ENCODE measurements around the gene PCGF3. TPM values are rescaled to one million over a fixed set of nuclear protein-coding genes. Genes with fewer than 3 reads are reported as not detected.
"Not testable (repeated sequence)": the region's sequence is repeated elsewhere in the genome, so short reads cannot be mapped to it uniquely, and the experiment has no call there.

The PCGF3 gene
- total RNA-seq, 5 donors from 2014 or later (not counting 1 experiment from before 2014, with no cell fraction given), result 47.0 to 76.9 (median 51.1) TPM

DNA sequence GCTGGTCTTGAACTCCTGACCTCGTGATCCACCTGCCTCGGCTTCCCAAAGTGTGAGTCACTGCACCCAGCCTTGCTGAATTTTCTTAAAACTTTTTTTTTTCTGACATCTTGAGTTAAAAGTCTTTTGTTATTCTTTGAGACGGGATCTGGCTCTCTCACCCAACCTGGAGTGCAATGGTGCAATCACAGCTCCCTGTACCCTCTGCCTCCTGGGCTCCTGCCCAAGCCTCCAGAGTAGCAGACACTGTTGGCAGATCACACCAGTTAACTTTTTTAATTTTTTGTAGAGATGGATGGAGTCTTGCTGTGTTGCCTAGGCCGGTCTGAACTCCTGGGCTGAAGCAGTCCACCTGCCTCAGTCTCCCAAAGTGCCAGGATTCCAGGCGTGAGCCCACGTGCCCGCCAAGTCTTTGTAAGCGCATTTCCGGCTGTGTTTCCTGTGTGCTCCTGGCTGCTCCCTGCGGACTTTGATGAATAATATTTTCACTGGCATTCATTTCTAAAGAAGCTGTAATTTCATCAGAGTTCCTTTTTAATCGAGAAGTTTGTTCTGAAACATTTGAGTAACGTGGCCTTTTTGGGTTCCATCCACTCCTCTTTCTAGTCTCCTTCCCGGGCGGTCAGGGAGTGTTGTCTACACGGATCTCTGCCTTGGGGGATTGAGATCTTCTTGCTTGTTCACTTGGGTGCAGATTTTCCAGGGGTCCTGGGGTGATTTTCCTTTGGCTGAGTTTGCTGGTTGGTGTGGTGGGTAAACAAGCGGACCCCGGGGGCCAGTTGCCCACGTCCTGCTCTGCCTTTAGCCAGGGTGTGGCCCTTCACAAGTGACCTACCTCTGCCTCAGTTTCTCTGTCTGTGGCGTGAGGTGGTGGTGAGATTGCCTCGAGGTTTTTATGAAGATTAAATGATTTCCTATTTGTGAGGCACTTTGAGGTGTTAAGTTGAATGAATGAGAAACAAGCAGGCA, 44.4 kb downstream of the PCGF3 start:
- Mint-ChIP-seq H3K27me3 (no peaks in the 10 kb centered on the region), H3K36me3 (peaks cover 31% of the 10 kb centered on the region), H3K4me3 (no peak overlapping the region), H3K9me3 (no peaks in the 10 kb centered on the region), H3K4me1 (peaks cover 4 to 9% (median 5%) of the 10 kb centered on the region in 3 donors), H3K27ac (no peak overlapping the region)
- 92% methylated on average over 10 of the region's 20 CpGs for WGBS (ENCODE audit: insufficient coverage)
- DNase-seq, result no peak
- H3K4me1 ChIP-seq (ENCODE audit: control insufficient read depth in 1 of 2, extremely low read depth in 1 of 2, insufficient read depth in 2 of 2, low read length in 2 of 2), result no peaks in the 10 kb centered on the region
- H3K27ac ChIP-seq (ENCODE audit: low read length), result no peak overlapping the region
- POLR2A ChIA-PET, result no interaction called here
- H3K4me3 ChIP-seq (ENCODE audit: control insufficient read depth in 1 of 2, extremely low read depth in 1 of 2, low read length in 1 of 2), result no peak overlapping the region
- peaks cover 8 to 19% of the 10 kb centered on the region in 2 donors for H3K36me3 ChIP-seq (ENCODE audit: control insufficient read depth in 2 of 2, extremely low read depth in 1 of 2, insufficient read depth in 1 of 2, low read length in 1 of 2)
- no peaks in the 10 kb centered on the region for H3K27me3 ChIP-seq (replicated peaks in 1 of 2; ENCODE audit: control insufficient read depth in 2 of 2, extremely low read depth in 1 of 2, insufficient read depth in 2 of 2, low read length in 1 of 2)
- no peaks in the 10 kb centered on the region for H3K9me3 ChIP-seq
- no peak for ATAC-seq (replicated peaks in 1 of 4)
- CTCF ChIA-PET, result no interaction called here

DNA sequence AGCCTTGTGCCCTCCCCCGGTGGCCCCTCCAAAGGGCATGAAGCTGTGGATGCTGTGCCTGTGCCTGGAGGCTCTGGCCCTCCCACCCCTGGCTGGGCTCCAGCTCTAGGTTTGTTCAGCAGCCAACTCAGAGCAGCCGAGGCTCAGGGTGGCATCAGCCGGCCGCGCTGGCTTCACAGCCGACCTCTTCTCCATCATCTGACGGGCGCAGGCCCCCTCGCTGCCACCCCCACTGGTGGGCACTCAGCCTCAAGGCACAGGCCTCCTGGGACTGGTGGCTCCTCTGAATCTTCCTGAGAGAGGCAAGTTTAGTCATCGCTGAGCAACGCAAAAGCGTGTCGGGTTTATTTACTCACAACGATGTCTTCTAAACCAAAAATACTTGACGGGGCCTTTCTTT, 46.0 kb downstream of the PCGF3 start:
- no peaks in the 10 kb centered on the region for H3K9me3 Mint-ChIP-seq
- no peak for ATAC-seq (replicated peaks in 1 of 4)
- ChIA-PET POLR2A (no interaction called here), CTCF (interaction anchor here in 1 of 2 donors (0.7 kb wide), 1 partner anchor 18 kb away, joined by 4 read pairs; no protein-coding TSS in a partner anchor)
- no peak overlapping the region for H3K4me3 Mint-ChIP-seq
- no peak for DNase-seq
- no peaks in the 10 kb centered on the region for H3K9me3 ChIP-seq
- no peaks in the 10 kb centered on the region for H3K27me3 Mint-ChIP-seq
- H3K27ac ChIP-seq (ENCODE audit: low read length), result no peak overlapping the region
- H3K4me1 ChIP-seq (ENCODE audit: control insufficient read depth in 1 of 2, extremely low read depth in 1 of 2, insufficient read depth in 2 of 2, low read length in 2 of 2), result no peaks in the 10 kb centered on the region
- peaks cover 9 to 21% of the 10 kb centered on the region in 2 donors for H3K36me3 ChIP-seq (ENCODE audit: control insufficient read depth in 2 of 2, extremely low read depth in 1 of 2, insufficient read depth in 1 of 2, low read length in 1 of 2)
- WGBS (ENCODE audit: insufficient coverage), result 91% methylated on average over 13 of the region's 15 CpGs
- H3K36me3 Mint-ChIP-seq, result peaks cover 36% of the 10 kb centered on the region
- peaks cover 4 to 9% (median 7%) of the 10 kb centered on the region in 3 donors for H3K4me1 Mint-ChIP-seq
- H3K4me3 ChIP-seq (ENCODE audit: control insufficient read depth in 1 of 2, extremely low read depth in 1 of 2, low read length in 1 of 2), result no peak overlapping the region
- no peaks in the 10 kb centered on the region for H3K27me3 ChIP-seq (replicated peaks in 1 of 2; ENCODE audit: control insufficient read depth in 2 of 2, extremely low read depth in 1 of 2, insufficient read depth in 2 of 2, low read length in 1 of 2)
- no peak overlapping the region for H3K27ac Mint-ChIP-seq

DNA sequence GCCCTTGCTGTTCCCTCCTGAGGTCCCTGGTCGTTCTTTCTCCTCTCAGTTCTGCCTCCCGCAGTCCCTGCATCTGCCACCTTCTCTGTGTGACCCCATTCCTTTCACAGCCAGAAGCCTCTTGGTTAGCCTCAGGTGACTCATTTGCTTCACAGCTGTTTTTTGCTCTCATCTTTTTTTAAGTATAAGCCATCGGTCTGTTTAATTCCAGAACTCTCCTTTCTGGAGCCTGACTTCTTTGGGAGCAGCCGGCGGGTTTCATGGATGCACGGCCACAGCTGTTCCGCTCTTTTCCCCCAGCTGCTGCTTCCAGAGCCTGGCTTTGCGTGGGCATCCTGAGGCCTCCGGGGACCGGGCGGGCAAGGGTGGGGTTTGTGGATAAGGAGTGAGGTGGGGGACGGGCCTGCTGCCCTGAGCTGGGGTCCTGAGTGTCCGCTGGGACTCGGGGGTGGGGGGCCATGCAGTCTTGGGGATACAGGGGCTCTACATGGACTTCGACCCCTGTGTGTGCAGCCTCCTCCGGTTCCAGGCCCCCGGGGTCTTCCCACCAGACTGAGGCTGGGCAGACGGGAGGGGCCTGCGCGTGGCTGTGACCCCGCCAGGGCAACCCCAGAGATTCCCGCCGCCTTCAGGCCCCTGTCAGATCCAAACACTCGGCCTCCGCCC, 46.7 kb downstream of the PCGF3 start:
- DNase-seq (no peak), ATAC-seq (replicated peaks in 1 of 4) (no peak)
- Histone ChIP-seq H3K36me3 (ENCODE audit: control insufficient read depth in 2 of 2, extremely low read depth in 1 of 2, insufficient read depth in 1 of 2, low read length in 1 of 2) (peaks cover 9 to 21% of the 10 kb centered on the region in 2 donors), H3K9me3 (no peaks in the 10 kb centered on the region), H3K27me3 (replicated peaks in 1 of 2; ENCODE audit: control insufficient read depth in 2 of 2, extremely low read depth in 1 of 2, insufficient read depth in 2 of 2, low read length in 1 of 2) (no peaks in the 10 kb centered on the region), H3K4me1 (ENCODE audit: control insufficient read depth in 1 of 2, extremely low read depth in 1 of 2, insufficient read depth in 2 of 2, low read length in 2 of 2) (no peaks in the 10 kb centered on the region), H3K27ac (ENCODE audit: low read length) (no peak overlapping the region), H3K4me3 (ENCODE audit: control insufficient read depth in 1 of 2, extremely low read depth in 1 of 2, low read length in 1 of 2) (no peak overlapping the region)
- CTCF ChIA-PET, result interaction anchor here in 1 of 2 donors (0.7 kb wide), 2 partner anchors 19 to 29 kb away, joined by 4 to 5 read pairs; no protein-coding TSS in a partner anchor
- no peak overlapping the region for H3K27ac Mint-ChIP-seq
- peaks cover 4 to 9% (median 7%) of the 10 kb centered on the region in 3 donors for H3K4me1 Mint-ChIP-seq
- no peaks in the 10 kb centered on the region for H3K9me3 Mint-ChIP-seq
- WGBS (ENCODE audit: insufficient coverage), result 97% methylated on average over 19 of the region's 25 CpGs
- no peaks in the 10 kb centered on the region for H3K27me3 Mint-ChIP-seq
- peaks cover 36% of the 10 kb centered on the region for H3K36me3 Mint-ChIP-seq
- POLR2A ChIA-PET, result no interaction called here
- H3K4me3 Mint-ChIP-seq, result no peak overlapping the region

DNA sequence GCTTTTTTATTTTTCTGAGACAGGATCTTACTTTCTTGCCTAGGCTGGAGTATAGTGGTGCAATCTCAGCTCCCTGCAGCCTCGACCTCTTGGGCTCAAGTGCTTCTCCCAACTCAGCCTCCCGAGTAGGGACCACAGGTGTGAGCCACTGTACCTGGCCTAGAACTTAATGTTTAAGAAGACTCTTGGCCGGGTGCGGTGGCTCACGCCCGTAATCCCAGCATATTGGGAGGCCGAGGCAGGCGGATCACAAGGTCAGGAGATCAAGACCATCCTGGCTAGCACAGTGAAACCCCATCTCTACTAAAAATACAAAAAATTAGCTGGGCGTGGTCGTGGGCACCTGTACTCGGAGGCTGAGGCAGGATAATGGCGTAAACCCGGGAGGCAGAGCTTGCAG, 47.6 kb downstream of the PCGF3 start:
- H3K4me3 Mint-ChIP-seq; CTCF ChIA-PET; H3K27me3 ChIP-seq (replicated peaks in 1 of 2; ENCODE audit: control insufficient read depth in 2 of 2, extremely low read depth in 1 of 2, insufficient read depth in 2 of 2, low read length in 1 of 2); H3K9me3 Mint-ChIP-seq; ATAC-seq (replicated peaks in 1 of 4); H3K27me3 Mint-ChIP-seq; H3K4me3 ChIP-seq (ENCODE audit: control insufficient read depth in 1 of 2, extremely low read depth in 1 of 2, low read length in 1 of 2); H3K9me3 ChIP-seq; H3K27ac Mint-ChIP-seq; H3K4me1 ChIP-seq (ENCODE audit: control insufficient read depth in 1 of 2, extremely low read depth in 1 of 2, insufficient read depth in 2 of 2, low read length in 2 of 2); H3K27ac ChIP-seq (ENCODE audit: low read length); H3K4me1 Mint-ChIP-seq; DNase-seq: not testable (repeated sequence)
- H3K36me3 Mint-ChIP-seq, result peaks cover 31% of the 10 kb centered on the region
- 94% methylated on average over 13 of the region's 13 CpGs for WGBS (ENCODE audit: insufficient coverage)
- peaks cover 9 to 21% of the 10 kb centered on the region in 2 donors for H3K36me3 ChIP-seq (ENCODE audit: control insufficient read depth in 2 of 2, extremely low read depth in 1 of 2, insufficient read depth in 1 of 2, low read length in 1 of 2)
- POLR2A ChIA-PET, result interaction anchor here in 1 of 2 donors (0.6 kb wide), 1 partner anchor 92 kb away, joined by 3 read pairs; no protein-coding TSS in a partner anchor

DNA sequence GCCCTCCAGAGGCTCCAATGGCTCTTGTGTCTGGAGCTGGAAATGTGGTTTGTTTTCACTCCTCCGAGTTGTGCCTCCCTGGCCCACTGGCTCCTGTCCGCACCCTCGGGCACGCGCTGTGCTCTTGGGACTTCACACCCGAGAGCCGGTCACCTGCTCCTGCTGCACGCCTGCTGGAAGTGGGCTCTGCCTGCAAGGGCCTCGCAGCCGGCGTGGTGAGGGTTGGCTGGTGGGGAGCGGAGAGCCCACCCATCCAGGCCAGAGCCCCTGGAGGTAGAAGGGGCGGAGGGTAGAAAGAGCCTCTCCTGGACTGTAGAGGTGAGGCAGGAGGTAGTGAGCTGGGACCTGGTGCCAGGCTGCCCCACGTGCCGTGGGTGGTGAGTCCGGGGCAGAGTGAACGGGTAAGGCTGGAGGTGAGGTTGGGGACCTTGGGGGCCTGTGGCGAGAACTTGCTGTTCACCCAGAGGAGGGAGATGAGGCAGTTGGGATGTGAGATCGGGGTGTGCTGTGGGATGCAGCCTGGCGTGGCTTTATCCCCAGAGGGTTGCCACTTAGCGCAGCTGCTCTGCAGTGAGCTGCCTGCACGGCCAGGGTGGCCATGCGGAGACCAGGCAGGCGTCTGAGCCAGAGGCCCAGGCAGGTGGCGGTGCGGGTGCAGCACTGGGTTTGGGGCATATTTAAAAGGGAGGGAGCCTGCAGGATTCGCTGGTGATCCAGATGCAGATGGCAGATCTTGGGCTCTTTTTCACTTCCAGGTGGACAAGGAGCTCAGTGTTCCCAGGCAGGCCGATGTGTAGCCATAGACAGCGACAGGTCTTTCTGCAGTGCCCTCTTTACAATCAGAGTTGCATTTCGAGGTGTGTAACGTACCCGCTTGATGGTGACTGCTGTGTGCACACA, 48.8 kb downstream of the PCGF3 start:
- Mint-ChIP-seq H3K27ac (no peak overlapping the region), H3K4me3 (no peak overlapping the region), H3K27me3 (no peaks in the 10 kb centered on the region), H3K9me3 (no peaks in the 10 kb centered on the region), H3K36me3 (peaks cover 25% of the 10 kb centered on the region), H3K4me1 (peaks cover 4 to 9% (median 5%) of the 10 kb centered on the region in 3 donors)
- DNase-seq (no peak), ATAC-seq (replicated peaks in 1 of 4) (no peak)
- Histone ChIP-seq H3K4me3 (ENCODE audit: control insufficient read depth in 1 of 2, extremely low read depth in 1 of 2, low read length in 1 of 2) (no peak overlapping the region), H3K27ac (ENCODE audit: low read length) (no peak overlapping the region), H3K9me3 (no peaks in the 10 kb centered on the region), H3K27me3 (replicated peaks in 1 of 2; ENCODE audit: control insufficient read depth in 2 of 2, extremely low read depth in 1 of 2, insufficient read depth in 2 of 2, low read length in 1 of 2) (no peaks in the 10 kb centered on the region), H3K4me1 (ENCODE audit: control insufficient read depth in 1 of 2, extremely low read depth in 1 of 2, insufficient read depth in 2 of 2, low read length in 2 of 2) (no peaks in the 10 kb centered on the region), H3K36me3 (ENCODE audit: control insufficient read depth in 2 of 2, extremely low read depth in 1 of 2, insufficient read depth in 1 of 2, low read length in 1 of 2) (peaks cover 9 to 18% of the 10 kb centered on the region in 2 donors)
- CTCF ChIA-PET, result no interaction called here
- POLR2A ChIA-PET, result no interaction called here
- 97% methylated on average over 31 of the region's 32 CpGs for WGBS (ENCODE audit: insufficient coverage)

DNA sequence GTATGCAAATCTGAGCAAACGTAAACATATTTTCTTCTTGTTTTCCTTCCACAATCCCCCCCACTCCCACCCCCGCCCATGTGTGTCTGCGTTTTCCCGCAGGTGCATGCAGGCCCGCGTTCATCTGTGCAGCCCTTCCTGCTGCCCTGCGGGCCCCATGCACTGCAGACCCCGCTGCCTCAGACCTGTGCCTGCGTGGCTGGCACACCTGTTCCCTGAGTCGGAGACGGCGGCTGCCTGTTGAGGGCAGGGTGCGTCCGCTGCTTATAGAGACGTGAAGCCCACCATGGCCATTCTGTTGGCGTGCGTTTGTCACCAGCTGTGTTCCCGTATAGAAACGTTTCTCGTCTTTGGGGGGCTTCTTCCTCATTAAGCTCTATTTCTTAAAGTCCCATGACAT, 51.5 kb downstream of the PCGF3 start:
- H3K4me3 ChIP-seq (ENCODE audit: control insufficient read depth in 1 of 2, extremely low read depth in 1 of 2, low read length in 1 of 2), result no peak overlapping the region
- H3K27ac ChIP-seq (ENCODE audit: low read length), result no peak overlapping the region
- peaks cover 30% of the 10 kb centered on the region for H3K36me3 Mint-ChIP-seq
- H3K27me3 Mint-ChIP-seq, result no peaks in the 10 kb centered on the region
- no peak overlapping the region for H3K27ac Mint-ChIP-seq
- 97% methylated on average over 15 of the region's 20 CpGs for WGBS (ENCODE audit: insufficient coverage)
- H3K4me1 ChIP-seq (ENCODE audit: control insufficient read depth in 1 of 2, extremely low read depth in 1 of 2, insufficient read depth in 2 of 2, low read length in 2 of 2), result peaks cover 0 to 7% of the 10 kb centered on the region in 2 experiments
- H3K36me3 ChIP-seq (ENCODE audit: control insufficient read depth in 2 of 2, extremely low read depth in 1 of 2, insufficient read depth in 1 of 2, low read length in 1 of 2), result peaks cover 15 to 16% of the 10 kb centered on the region in 2 donors
- no peaks in the 10 kb centered on the region for H3K9me3 ChIP-seq
- ChIA-PET CTCF (no interaction called here), POLR2A (no interaction called here)
- DNase-seq (no peak), ATAC-seq (replicated peaks in 1 of 4) (no peak)
- no peak overlapping the region for H3K4me3 Mint-ChIP-seq
- H3K4me1 Mint-ChIP-seq, result peaks cover 12 to 22% (median 14%) of the 10 kb centered on the region in 3 donors
- H3K27me3 ChIP-seq (replicated peaks in 1 of 2; ENCODE audit: control insufficient read depth in 2 of 2, extremely low read depth in 1 of 2, insufficient read depth in 2 of 2, low read length in 1 of 2), result no peaks in the 10 kb centered on the region
- no peaks in the 10 kb centered on the region for H3K9me3 Mint-ChIP-seq

Data from T-cell (primary cell).